D721Med (cell line): ENCODE results near the gene SPA17.

ENCODE experiments used
- DNase-seq: peaks from one replicate; pipeline ENCODE4 v3.0.0; 2011; ENCODE audit warnings: low spot score; ENCODE audit not compliant: insufficient read length
- FAIRE-seq: peaks from 2 replicates; lab custom pipeline; 2011; peaks lifted over from hg19 to GRCh38; lab: Jason Lieb, UNC
- TF ChIP-seq, protein P1 (sequence below): IDR thresholded peaks from 2 replicates; pipeline ENCODE4 v1.5.1; 2012; ENCODE audit warnings: mild to moderate bottlenecking, control low read depth; ENCODE audit not compliant: insufficient read depth; ENCODE audit errors: missing control alignments

The SPA17 gene

DNA sequence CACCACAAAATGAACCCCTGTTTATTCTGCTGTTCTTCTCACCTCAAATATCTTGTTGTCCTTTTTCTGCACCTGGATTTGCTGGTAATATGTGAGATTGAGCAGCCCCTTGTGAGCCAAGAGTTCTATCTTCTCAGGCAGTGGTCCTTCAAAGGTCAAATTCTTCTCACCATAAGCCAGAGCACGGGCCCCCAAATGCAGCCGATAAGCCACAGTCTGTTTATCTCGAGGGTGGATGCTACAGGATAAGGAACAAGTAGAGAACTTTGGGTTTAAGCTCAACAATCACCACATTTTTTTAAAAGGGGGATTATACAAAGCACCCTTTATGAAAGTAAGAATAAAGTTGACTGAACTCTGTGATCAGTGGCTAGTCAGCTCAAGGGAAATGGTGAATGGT lies 35.2 kb upstream of the SPA17 start:
- TF ChIP-seq, protein P1, sequence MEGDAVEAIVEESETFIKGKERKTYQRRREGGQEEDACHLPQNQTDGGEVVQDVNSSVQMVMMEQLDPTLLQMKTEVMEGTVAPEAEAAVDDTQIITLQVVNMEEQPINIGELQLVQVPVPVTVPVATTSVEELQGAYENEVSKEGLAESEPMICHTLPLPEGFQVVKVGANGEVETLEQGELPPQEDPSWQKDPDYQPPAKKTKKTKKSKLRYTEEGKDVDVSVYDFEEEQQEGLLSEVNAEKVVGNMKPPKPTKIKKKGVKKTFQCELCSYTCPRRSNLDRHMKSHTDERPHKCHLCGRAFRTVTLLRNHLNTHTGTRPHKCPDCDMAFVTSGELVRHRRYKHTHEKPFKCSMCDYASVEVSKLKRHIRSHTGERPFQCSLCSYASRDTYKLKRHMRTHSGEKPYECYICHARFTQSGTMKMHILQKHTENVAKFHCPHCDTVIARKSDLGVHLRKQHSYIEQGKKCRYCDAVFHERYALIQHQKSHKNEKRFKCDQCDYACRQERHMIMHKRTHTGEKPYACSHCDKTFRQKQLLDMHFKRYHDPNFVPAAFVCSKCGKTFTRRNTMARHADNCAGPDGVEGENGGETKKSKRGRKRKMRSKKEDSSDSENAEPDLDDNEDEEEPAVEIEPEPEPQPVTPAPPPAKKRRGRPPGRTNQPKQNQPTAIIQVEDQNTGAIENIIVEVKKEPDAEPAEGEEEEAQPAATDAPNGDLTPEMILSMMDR: no peak
- FAIRE-seq (no peak), DNase-seq (no peak)

DNA sequence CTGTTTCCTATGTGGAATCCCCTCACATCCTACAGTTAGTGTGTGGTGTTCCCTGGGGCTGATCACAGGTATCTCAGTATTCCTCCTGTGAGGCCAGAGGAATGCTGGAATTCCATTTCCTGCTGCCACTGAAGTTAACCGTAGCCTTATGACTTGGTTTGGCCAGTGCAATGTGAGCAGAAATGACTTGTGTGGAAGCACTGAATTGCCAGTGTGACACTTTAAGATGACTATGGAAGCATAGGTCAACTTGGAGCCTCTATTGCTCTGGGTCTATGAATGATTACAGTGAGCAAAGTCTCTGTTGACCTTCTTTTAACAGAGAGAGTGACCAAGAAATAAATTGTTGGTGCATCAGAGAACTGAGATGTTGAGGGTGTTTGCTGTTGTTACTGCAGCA lies 34.5 kb upstream of the SPA17 start:
- no peak for FAIRE-seq

DNA sequence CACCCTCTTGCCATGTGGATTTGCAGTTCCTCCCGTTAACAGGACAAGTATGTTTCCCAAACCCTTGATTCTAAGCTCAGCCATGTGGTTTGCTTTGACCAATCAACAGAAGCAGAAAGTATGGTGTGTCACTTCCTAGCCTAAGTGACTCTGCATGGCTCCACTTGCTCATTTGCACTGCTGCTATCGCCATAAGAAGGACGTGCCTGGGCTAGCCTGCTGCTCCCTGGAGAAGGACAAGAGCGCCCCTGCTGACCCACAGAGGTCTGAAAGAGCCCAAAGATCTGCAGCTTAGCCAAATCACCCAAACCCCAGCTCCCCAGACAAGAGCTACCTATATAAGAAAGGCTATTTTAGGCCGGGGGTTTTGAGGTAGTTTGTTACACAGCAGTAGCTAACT lies 33.0 kb upstream of the SPA17 start:
- no peak for FAIRE-seq
- TF ChIP-seq, protein P1: no peak
- DNase-seq: no peak

More for the DNA sequence above, 34.5 kb upstream of the SPA17 start:
- DNase-seq: no peak
- TF ChIP-seq, protein P1: no peak

DNA sequence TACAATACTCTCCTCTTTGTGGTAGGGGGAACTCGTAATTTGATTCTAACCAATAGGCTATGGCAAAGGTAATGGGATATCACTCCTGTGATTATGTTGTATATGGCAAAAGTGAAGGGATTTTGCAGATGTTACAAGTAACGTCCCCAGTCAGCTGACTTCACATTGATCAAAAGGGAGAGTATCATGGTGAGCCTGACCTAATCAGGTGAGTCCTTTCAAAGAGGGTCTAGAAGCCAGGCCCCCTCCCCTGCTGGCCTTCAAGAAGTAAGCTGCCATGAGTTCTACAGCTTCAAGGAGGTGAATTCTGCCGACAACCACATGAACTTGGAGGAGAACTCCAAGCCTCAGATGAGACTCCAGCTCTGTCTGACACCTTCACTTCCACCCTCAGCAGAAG lies 31.1 kb upstream of the SPA17 start:
- DNase-seq (no peak), FAIRE-seq (no peak)
- TF ChIP-seq, protein P1: no peak

DNA sequence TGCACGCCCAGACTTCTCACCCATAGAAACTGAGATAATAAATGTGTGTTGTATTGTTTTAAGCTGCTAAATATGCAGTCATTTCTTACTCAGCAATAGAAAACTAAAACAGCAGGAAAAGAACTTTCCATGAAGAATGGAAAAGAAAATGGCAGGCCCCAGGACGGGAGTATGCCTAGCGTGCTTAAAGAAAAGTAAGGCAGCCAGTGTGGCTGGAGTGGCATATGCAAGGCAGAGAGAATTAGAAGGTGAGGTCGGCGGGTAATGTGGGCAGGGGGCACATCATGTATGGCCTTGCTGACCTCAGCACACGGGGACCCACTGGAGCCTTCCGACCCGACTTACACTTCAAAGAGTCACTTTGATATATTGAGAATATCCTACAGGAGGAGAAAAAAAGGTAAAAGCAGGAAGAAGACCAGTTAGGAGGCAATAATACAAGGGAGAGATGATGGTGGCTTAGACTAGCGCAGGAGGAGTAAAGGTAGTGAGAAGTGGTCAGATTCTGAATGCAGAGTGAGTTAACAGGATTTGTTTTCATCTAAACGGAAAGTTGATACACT lies 30.6 kb upstream of the SPA17 start:
- DNase-seq: no peak
- TF ChIP-seq, protein P1: no peak
- no peak for FAIRE-seq

DNA sequence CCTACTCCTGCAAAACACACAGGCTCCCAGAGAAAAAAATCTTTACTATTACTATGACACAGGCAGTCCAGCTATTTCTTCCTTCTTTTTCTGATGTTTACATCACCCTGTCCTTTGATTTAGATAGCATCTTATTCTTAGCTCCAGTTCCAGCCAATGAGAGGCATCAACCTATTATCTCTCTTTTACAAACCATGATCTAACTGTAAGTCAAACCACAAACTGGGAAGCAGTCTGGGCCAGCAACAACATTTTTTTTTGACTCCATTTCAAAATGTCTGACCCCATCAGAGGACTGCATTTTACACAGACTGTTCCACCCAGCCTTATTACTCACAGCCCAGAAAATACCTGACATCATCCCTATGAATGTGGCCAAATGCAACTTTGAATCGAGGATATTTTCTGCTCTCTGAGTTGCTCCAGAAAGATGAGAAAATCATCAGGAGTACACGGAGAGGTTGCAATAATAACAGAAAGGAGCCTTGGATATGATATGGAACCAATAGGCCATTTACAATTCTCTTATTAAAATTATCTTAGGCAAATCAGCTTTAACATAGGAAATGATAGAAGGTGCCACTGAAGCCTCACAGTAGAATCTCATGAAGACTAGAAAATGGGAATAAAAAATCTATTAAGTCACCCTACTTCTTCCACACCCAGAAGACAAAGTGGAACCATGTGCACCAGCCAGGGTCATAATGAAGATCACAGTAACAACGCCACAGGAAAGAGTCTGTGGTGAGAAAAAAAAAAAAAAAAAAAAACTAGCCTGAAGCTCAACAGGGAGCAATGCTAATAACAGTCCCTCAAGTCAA lies 29.9 kb upstream of the SPA17 start:
- DNase-seq (no peak), FAIRE-seq (no peak)

More for the DNA sequence above, 29.9 kb upstream of the SPA17 start:
- TF ChIP-seq, protein P1: no peak
